Activated CD4-positive, alpha-beta T cell treated with anti-CD3 and anti-CD28 coated beads, Interleukin-2, Interleukin-4, amounts not matched to agents 100 ng/mL and 50 ng/mL, durations not matched to agents 16 hours and 8 hours (primary cell): Measurements from ENCODE around the gene PRPF6.

Source experiments
- DNase-seq: peaks from one replicate; pipeline ENCODE4 v3.0.0-alpha.2; 2020; ENCODE audit warnings: low spot score

PRPF6 gene

GRCh38 chr20:64064145-64064698, 83.3 kb downstream of the PRPF6 start:
- DNase-seq = no peak

GRCh38 chr20:64065062-64065973, 84.4 kb downstream of the PRPF6 start:
- DNase-seq = no peak

- DNase-seq = peak; percentile 85
Measured at GRCh38 chr20:64065974-64066343, 85.0 kb downstream of the PRPF6 start.

GRCh38 chr20:64067005-64067632, 86.2 kb downstream of the PRPF6 start:
- DNase-seq = no peak

GRCh38 chr20:64067733-64068307, 86.9 kb downstream of the PRPF6 start:
- no peak for DNase-seq

- DNase-seq = no peak
Measured at GRCh38 chr20:64068386-64069208, 87.7 kb downstream of the PRPF6 start.

- DNase-seq = no peak
Measured at GRCh38 chr20:64069209-64069613, 88.3 kb downstream of the PRPF6 start.

DNA sequence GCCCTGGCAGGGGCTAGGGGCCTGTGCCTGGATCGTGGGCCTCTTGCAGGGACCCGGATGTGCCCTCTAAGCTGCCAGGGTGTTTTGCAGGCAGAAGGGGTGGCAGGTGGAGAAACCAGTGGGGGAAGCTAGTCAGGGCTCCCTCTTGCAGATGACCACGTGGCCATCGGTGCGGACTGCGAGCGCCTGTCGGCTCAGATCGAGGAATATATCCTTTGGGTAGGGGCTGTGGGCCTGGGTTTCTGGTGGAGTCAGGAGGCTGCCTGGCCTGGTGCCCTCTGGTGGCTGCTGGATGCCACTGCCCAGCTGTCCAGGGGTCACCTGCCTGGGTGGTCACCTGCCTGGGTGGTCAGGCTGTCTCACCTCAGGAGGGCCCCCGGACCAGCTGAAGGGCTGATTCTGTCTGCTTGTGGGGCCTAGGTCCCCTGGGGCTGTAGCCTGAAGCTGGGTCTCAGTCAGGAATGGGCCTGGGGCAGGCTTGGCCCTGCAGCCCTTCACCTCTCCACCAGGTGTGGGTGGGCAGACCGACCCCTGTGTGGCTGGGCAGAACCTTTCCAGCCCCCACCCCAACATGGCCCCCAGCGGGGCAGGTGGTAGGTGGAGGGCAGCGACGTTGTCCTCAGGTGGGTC, 88.8 kb downstream of the PRPF6 start:
- no peak for DNase-seq

- no peak for DNase-seq
Measured at GRCh38 chr20:64070244-64070993, 89.5 kb downstream of the PRPF6 start.

GRCh38 chr20:64071341-64072332, 90.7 kb downstream of the PRPF6 start:
- DNase-seq = no peak

- DNase-seq = no peak
Measured at GRCh38 chr20:64072498-64073063, 91.6 kb downstream of the PRPF6 start.

DNA sequence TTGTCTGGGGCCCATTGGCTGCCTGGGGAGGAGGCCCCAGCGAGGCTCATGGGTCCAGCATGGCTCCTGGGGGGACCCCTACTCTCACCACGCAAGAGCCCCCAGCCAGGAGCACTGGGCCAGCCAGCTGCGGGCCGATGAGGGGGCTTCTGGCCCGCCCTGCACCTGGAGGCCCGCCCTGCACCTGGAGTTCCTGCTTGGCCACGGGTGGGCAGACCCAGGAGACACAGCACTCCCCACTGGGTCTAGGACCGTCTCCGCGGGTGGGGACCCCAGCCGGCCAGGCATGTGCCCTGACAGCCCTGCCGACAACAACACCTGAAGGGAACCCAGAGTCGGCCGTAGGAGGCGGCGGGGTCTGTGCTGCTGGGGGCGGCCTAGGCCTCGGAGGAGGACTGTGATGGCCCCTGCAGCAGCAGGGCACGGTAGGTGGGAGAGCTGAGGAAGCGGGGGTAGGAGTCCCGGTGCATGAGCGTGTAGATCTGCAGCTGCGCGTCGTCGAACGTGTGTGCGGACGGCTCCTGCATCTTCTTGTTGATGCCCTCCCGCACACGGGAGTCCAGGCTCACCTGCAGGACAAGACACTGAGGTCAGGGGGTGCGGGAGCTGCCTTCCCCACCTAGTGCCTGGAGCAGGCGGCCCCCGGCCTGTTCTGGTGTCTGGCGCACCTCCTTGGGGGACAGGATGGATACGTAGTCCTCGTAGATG, 92.7 kb downstream of the PRPF6 start:
- no peak for DNase-seq

DNA sequence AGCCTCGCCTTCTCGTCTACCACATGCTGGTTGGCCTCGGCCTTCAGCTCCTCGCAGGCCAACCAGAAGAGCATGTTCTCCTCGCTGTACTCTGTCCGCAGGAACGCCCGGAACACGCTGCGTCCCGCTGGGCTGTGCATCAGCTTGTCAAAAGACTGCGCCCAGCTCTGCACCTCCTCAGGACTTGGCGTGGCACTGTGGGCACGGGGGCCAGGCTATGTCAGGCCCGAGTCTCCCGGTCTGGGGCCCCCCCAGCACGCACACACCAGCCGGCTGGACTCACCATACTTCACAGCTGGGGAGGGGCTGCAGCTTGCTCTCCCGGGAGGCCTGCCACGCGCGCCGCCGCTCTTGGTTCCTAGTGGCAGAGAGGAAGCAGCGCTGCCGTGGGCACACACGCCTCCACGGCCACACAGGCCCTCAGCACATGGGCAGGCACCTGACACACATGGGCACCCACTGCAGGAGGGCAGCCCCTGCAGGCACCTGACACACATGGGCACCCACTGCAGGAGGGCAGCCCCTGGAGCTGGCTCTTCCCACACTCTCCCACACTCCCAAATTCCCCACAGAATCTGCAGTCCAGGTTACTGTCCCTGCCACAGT, 93.4 kb downstream of the PRPF6 start:
- DNase-seq = no peak

DNA sequence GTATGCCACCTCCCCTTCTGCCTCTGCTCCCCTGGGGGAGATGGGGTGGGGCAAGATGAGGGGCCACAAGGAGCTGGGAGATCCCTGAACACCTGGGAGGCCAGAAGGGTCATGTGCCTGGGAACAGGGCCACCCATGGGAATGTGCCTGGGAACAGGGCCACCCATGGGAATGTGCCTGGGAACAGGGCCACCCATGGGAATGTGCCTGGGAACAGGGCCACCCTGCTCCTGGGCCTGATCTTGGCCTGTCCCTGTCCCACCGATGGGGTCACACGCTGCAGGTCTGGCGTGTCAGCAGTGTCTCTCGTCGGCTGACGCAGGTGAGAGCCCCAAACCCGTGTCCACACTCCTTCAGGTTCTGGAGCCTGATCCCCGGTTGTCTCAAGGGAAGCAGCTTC, 94.0 kb downstream of the PRPF6 start:
- no peak for DNase-seq

- DNase-seq = no peak
Measured at GRCh38 chr20:64075556-64075955, 94.6 kb downstream of the PRPF6 start.

DNA sequence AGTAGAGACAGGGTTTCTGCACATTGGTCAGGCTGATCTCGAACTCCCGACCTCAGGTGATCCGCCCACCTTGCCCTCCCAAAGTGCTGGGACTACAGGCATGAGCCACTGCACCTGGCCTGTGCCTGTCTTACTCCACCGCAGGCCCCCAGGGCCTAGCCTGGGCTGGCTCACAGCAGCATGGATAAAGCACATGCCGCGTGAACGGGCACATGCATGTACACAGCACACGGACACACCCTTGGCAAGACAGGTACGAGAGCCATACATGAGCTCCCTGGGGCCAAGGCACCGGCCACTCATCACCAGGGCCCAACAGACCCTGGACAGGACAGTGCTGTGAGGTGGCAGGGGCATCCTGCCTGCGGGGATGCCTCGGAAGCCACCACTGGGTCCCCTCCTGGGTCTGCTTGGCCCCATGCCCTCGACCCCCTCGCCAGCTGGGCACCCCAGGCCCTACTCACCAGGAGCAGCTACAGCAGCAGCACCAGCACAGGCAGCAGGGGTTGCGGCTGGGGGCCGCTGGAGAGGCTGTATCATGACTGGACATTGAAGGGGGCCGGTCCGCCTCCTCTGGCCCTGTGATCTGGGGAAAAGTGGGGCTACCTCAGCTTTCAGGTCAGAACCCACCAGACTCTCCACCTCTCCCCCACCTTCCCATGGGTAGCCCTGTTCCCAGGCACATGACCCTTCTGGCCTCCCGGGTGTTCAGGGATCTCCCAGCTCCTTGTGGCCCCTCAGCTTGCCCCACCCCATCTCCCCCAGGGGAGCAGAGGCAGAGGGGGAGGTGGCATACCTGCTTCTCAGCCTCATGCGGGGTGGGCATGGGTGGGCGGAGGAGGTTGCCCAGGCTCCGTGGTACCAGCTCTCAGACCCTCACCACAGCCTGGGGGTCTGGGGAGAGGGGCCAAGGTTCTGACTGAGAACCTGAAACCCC, 95.4 kb downstream of the PRPF6 start:
- no peak for DNase-seq

- peak; percentile 57 for DNase-seq
Measured at GRCh38 chr20:64077094-64077493, 96.2 kb downstream of the PRPF6 start.
